HuH-7.5 (cell line): ENCODE results near the gene GTSF1L.
A peak's percentile ranks its signal among the peaks of the same experiment; 100 is the strongest.
"Not testable (repeated sequence)": the region's sequence is repeated elsewhere in the genome, so short reads cannot be mapped to it uniquely, and the experiment has no call there.

Source experiments
- DNase-seq: peaks from one replicate; pipeline ENCODE4 v3.0.0; 2011; ENCODE audit warnings: low spot score

Gene GTSF1L

DNA sequence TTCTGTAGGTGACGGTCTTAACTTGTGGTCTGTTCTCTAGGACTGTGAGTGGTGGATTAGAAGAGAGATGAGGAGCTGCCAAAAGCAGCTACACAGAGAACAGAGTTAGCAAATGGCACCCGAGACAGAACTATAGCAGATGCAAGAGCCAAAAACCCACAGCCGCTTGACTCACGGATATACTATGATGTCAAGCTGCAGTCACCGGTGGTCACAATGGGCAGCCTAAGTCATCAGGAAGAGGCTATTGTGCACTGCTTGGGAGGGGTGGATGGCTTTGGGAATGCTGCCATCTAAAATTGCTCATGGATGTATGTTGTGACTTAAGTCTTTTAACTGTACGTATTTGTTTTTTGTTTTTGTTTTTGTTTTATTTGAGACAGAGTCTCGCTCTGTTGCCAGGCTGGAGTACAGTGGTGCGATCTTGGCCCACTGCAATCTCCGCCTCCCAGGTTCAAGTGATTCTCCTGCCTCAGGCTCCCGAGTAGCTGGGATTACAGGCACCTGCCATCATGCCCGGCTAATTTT, at the start of gene GTSF1L:
Gene GTSF1L (minus strand): TSS at position 192 of the 528 bp plus-strand sequence. CDS start 308 bp downstream, outside the sequence.
- no peak for DNase-seq

DNA sequence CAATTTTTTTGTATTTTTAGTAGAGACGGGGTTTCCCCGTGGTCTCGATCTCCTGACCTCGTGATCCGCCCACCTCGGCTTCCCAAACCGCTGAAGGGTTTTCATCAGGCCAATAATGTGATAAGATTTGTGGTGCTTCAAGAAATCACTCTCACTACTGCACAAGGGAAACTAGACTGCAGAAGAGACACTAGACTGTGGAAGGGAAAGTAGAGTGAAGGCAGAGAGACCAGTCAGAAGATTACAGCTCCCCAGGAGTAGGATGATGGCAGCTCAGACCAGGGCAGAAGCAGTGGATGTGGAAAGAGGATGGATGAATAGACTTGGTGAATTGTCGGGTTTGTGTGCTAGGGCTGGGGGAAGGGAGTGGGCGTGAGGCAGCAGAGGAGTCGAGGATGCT, 48.0 kb upstream of the GTSF1L start:
- DNase-seq = no peak

DNA sequence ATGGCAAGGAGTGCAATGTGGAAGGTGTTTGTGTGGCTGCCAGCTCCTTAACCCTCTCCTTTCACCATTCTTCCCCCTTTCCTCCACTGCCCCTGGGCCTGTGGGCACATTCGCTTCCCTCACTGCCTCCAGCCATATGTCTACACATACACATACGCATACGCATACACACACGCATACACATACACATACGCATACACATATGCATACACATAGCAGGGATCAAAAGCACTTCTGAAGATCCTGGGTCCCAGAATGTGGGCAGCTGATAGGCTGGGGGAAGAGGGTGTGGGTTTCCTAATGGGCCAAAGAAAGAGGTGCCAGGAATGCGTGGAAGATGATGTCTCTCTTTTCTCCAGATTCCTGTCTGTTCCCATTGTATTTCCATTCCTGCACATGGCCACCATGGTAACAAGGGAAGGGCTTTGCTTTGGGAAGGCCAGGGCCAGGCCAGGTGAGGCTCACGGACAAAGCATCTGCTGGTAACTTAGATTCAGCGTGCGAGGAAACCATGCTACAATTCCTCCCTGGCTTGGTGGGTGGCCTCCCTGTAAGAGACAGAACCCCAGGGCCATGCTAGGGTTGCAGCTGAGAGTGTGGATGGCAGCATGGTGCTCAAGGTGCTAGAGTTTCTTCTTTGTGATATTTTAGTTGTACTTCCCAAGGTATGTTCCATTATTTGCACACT, 44.8 kb upstream of the GTSF1L start:
- DNase-seq = no peak

DNA sequence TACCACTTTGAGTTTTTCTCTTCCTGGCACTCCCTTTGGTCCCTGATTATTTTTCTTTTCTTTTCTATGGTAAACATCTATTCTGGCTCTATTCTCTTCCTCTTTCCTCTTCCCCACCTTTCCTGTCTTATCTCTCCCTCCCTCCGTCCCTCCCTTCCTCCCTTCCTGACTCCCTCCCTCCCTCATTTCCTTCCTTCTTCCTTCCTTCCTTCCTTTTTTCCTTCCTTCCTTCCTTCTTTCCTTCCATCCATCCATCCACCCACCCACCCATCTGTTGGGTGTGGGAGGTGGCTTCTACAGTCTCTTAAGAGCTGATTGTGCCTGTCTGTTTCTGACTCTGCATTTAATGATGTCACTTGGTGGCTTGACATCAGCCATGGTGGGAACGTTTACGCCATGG, 43.5 kb upstream of the GTSF1L start:
- DNase-seq = no peak

DNA sequence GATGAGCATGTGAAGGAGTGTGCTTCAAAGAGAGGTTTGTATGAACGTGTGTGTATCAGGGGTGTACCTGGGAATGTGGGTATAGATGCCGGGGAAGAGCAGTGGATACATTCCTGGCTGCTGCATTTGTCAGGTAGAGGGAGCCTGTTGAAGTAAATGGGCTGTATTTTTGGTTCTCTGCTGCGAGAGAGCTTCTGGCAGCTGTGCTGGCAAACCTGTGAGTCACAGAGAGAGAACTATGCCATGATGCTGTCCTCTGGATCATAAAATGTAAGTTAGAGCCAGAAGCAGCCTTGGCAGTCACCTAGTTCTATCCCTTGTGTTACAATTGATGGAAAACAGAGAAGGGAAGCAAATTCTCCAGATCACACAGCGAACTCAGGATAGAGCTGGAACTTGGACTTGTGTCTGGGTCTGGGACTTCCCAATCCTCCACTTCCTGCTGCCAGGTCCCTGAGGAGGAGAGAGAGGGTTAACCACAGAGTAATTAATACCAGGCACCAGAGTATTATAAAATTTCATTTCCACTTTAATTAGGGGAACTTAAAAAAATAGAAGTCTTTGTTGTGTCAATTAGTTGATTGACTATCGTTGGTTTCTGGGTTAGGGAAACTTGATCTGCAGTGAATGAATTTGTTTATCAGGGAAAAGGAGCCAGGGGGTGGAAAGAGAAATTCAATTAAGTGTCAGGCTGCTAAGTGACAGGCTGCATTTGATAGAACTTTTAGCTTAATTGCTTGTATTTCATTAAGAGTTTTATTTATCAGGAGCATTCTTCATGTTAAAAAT, 41.1 kb upstream of the GTSF1L start:
- DNase-seq = no peak

DNA sequence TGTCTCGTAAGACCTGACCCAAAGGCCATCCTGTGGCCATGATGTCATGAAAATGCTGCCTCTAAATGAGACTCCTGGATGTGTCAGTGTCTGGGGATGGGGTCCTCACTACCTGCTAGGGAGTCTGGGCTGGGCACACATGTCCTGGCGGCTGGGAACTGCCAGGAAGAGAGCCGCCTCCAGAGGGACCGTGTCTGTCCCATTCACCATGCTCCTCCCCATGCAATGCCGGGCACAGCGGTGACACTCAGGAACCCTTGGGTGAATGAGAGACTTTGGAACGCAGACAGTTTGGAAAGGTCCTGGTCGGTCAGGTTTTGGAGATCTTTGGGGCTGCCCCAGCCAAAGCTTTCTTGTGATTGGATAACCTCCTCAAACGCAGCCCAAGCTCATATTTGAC, 40.1 kb upstream of the GTSF1L start:
- DNase-seq = no peak

DNA sequence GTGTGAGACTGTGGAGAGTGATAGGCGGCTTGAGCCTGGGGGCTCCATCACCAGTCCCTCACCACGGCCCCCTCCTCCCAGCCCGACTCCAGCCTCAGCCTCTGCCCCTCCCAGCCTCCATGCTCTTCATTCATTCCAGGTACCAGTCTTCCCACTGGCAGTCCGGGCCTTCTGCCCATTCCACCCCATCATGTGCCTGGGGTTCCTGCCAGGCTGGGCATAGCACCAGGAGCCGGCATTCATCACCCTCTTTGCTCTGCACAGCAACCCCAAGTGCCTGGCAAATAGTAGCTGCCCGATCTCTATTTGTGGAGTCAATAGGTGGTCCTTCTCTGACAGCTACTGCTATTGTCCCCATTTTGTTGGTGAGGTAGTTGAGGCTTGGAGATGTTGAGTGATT, 39.6 kb upstream of the GTSF1L start:
- DNase-seq = no peak

DNA sequence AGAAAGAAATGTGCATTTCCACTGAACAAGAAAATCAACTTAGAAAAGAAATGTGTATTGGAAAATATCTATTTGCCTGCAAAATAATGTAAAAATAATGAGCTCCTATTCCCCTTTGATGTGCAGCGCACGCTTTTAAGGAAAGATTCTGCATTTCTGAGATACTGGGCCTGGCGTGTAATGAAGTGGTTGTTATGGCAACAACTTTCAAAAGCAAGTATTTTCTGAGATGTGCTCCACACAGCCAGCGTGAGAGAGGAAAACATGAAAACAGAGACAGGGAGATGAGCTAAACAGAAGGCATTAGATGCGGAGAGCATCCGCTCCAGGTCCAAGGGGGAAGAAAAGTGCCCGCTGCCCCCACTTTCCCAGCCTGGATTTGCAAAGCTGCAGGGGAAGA, 39.1 kb upstream of the GTSF1L start:
- DNase-seq = no peak

DNA sequence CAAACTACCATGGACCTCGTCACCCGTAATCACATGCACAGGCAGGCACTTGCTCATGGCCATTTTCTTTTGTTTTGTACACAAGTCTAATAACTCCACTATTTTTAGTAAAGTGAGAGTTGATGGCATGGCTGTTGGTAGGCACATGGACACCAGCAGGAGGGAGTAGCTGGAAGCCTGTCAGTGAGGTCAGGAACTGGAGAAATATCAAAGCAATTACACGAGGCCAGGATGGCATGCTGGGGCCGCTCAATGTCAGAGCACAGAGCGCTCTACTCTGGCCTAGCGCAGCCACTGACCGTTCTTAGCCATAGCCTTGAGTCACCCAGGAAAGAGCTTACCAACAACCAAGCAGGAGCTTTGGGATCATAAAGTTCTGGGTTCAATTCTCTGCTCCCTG, 36.1 kb upstream of the GTSF1L start:
- no peak for DNase-seq

DNA sequence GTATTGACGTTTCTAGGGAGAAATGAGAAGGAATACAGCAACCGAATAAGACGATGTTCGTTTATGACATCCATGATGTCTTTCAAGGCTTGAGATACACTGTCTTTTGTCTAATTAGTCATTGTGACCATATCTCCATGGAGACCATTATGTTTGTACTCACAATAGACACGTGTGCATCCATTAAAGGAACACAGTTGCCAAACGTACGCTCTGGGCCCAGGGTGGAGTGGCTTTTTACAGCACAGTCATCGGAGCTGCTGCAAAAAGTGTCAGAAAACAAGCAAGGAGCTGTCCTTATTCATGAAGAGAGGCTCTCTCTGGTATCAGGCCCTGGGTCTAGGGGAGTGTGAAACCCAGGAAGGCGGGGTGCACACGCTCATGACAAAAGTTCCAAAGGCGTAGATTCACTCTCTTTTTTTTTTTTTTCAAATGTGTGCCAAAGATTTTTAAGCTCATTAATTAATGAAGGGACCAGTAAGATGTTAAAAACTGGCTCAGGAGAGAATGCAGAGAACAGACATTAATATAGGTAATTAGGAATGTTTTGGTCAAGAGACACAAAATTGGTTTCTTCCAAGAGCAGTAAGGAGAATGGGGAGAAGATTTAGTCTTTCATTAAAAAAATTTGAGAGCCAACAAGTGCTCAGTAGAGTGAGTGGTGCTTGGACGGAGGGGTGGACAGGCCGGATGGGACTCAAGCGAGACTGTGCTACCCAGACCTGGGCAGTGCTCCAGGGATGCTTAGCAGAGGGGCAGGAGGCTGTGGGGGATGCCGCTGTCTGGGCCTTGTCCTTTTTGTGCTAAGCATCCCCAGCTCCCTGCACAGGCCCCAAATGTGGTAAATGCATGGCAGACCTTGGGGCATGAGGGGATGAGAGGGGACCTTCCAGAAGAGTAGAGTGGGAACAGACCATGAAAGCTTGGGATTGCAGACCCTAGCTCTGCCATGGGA, 34.9 kb upstream of the GTSF1L start:
- DNase-seq = no peak

DNA sequence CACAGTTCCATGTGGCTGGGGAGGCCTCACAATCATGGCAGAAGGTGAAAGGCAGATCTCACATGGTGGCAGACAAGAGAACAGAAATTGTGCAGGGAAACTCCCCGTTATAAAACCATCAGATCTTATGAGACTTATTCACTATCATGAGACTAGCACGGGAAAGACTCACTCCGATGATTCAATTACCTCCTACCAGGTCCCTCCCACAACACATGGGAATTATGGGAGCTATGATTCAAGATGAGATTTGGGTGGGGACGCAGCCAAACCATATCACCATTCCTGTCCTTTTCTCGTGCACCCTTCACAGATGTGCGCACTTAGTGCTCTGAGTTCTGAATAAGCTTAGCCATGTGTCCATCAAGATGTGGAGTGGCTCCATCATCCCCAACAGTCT, 31.1 kb upstream of the GTSF1L start:
- not testable (repeated sequence) for DNase-seq

DNA sequence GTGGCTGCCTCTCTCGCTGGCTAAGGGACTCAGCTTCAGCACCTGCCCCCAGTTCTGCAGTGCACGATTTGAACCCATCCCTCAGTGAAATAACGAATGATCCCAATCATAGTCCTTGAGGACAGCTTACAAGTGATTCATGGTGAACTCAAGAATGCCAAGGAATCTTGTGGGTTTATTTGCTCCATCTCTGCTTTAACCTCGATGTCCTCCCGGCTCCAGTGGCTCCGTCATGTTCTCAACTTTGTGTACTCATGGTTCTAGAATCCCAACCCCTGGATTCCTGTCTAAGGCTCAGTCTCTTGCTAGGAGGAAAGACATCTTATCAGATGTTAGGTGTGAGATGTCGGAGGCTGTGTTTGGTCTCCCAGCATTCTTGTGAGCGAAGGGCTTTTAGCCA, 29.0 kb upstream of the GTSF1L start:
- no peak for DNase-seq

DNA sequence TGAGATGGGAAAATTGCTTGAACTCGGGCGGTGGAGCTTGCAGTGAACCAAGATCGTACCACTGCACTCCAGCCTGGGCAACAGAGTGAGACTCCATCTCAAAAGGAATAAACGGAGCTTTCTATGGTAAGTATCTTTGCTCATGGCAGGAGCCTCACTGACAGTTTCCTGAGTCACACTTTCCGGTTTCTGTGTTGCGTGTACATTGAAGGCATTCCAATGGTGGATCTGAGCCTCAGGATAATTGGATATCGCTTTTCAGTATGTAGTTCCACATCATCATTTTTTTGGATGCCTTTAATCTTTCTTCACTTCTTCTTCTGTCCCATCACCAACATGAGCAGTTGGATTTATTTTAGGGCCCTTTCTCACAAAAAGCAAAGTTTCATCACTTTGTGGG, 28.6 kb upstream of the GTSF1L start:
- no peak for DNase-seq

DNA sequence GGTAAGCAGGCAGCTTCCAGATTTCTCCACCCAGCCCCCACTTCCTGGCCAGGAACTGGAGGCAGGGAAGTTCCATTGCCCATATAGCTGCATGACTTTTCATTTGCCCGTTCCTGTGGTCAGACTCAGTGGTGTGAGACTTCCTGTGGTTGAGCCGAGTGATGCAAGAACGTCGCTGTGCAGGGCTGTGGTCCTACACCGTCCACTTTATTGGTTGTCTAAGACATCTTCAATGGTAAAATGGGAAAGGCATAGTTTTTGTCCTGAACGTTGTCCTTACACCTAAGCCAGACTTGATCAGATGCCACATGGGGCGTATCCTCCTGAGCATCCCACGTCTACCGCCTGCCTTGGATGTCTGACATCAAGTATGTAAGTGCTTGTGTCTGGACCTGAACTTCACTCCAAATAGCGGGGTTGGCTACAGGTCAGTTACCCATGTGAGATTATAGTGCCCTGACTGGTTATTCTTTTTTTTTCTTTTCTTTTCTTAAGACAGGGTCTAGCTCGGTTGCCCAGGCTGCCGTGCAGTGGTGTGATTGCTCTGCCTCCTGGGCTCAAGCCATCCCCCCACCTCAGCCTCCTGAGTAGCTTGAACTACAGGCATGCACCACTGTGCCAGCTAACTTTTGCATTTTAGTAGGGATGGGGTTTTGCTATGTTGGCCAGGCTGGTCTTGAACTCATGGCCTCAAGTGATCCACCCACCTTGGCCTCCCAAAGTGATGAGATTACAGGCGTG, 25.9 kb upstream of the GTSF1L start:
- DNase-seq = no peak

DNA sequence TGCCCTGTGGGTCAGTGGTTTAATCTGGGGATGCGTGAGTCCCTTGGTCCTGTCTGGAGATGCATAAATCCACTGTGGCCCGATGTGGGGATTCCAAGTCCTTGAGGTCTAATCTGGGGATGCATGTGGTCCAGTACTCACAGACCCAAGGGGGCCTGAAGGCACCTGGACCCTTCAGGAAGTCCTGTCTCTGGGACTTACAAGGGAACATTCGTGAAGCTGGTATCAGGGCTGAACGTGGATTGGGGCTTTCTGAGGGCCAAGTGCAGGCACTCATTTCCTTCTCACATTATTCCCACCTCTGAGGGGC, 25.2 kb upstream of the GTSF1L start:
- no peak for DNase-seq

DNA sequence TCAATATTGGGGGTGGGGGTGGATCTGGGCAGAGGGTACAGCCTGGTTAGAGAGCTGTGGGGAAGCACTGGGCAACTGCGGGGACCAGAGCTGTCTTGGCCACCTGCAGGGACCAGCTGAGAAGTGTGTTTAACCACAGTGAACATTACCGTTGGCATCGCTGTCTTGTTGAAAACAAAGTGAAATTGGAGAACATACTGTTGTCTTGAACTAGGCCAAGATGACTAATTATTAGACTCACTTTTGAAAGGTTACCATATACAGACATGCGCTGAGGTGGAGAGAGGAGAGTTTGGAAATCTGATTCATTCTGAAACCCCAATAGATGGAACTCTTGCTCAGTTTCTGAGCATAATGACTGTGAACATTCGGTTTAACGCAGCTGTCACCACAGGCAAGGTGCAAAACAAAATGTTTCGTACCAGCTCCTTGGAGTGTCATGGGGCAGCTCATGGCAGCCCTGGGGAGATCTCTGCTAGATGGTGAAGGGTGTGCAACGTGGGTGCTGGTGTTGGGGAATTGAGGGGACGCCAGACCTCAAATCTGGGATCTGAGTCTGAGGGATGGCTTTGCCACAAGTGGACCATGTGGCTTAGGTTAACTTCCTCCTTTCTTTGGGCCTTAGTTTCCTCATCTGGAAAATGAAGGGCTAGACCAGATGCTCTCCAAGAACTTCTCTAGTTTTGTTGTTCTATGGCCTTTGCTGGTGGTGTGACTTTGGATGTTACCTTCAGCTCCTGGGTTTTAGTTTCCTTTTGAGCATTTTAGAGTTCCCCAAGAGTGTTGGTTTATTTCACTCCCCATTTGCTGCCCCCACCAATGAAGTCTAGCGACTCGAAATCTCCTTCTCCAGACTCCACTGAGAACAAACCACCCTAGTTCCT, 24.6 kb upstream of the GTSF1L start:
- DNase-seq = no peak

DNA sequence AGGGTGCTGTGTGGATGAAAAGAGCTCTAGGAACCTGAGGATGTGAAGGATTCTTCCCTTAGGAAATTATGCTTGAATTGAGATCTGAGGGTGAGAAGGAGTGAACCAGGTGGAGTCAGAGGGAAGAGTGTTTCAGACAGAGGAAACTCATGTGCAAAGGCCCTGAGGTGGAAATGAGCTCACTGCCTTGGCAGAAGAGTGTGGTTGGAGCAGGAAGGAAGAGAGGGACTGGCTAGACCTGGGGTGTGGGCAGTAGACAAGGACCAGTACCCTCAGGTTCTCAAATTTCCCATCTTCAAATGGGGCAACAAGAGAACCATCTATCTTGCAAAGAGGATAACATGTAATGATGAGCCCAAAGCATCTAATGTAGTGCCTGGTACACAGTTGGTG, 24.0 kb upstream of the GTSF1L start:
- DNase-seq = no peak

DNA sequence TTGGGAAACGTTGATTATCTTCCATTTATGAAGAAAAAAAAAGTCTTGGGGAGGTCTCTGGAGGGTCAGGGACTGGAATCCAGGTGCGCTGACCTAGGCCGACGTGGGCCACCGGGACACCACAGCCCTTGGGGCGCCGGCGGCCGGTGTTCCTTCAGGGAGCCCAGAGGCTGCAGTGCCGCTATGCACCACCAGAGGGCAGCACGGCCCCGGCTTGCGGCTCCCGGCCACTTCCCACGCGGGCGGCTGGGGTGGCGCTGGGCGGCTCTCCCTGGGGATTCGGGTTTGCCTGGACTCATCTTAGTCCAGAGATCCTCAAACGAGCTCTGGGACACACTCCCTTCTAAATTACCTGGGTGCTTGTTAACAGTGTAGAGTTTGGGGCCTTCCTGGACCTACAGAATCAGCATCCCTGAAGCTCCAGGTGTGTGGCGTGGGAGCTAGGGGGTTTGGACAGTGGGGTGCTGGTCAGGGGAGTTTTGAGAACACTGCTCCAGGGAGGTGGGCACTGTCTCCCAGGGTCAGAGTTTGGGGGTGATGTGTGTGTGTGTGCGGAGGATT, 23.0 kb upstream of the GTSF1L start:
- peak; percentile 83 for DNase-seq

DNA sequence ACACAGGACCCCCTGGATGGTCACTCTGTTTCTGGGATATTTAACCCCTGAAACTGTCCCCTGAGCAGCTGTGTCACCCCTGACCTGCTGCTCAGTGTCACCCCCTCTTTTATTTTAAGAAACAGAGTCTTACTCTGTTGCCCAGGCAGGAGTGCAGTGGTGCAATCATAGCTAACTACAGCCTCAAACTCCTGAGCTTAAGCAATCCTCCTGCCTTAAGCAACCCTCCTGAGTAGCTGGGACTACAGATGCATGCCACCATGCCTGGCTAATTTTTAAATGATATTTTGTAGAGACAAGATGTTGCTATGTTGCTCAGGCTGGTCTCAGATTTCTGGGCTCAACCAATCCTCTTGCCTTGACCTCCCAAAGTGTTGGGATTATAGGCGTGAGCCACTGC, 21.5 kb upstream of the GTSF1L start:
- no peak for DNase-seq

DNA sequence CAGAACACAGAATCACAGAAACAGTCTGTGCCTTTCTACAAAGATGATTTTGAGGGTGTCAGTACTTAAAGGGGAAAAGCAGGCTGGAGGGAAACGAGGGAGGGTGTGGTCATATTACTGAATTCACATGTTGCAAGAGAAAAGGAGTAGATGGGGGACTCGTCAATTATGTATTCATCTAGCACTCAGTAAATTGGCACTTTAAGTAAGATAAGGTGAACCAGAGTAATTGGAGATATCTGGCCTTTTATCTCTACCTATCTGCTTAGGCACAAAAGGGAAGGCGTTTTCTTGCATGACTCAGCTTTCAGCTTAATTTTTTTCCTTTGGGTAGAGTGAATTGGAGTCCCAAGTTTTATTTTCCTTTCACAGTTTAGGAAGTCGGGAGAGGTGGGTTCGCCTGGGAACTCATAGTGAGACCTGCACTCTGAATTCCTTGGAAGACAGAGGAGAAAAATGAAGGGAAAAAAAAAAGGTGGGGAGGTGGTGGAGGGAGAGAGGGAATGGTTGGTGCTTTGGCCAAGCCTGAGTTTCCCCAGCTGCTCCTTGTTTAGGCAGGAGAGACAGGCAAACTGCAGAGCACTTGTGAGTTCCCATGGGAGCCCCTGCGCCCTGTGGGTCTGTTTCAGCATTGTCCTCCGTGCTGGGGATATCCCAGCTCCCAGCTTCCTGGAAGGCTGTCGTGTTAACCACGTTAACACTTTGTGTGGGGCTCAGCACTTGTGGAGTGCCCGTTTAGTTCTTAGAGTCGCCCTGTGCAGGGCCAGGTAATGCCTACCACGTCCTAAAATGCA, 19.7 kb upstream of the GTSF1L start:
- DNase-seq = no peak
